ENCODE data around the gene CPN2.

Gene CPN2

DNA sequence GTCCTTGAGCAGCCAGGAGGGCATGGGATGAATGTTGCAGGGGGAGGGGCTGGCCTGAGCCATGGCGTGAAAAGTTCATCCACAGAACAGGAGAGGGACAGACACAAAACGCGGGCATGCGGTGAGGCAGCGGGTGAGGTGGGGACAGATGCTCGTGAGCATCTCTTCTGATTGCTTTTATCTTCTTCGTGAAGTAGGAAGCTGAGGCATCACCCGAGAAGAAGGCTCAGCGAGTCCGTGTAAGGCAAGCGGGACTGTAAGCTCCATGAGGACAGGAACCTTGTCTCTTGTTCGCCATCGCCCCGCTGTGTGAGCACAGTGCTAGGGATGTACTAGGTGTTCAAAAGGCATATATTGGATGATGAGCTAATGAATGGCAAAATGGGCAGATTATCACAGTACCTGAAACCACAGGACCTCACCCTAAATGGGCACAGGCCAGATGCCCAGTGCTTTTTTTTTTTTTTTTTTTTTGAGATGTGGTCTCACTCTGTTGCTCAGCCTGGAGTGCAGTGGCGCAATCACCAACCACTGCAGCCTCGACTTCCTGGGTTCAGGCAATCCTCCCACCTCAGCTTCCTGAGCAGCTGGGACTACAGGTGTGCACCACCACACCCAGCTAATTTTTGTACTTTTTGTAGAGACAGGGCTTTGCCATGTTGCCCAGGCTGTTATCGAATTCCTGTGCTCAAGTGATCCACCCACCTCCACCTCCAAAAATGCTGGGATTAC, 46.8 kb downstream of the CPN2 start:
- H3K9me3 Mint-ChIP-seq: peaks cover 12% of the 10 kb centered on the region
- H3K4me1 Mint-ChIP-seq: peaks cover 66% of the 10 kb centered on the region
- CTCF ChIA-PET: interaction anchor here (0.7 to 1.2 kb wide), 4 partner anchors 11 to 222 kb away, joined by 3 to 4 read pairs (median 4); no protein-coding TSS in a partner anchor
- H3K36me3 Mint-ChIP-seq: peaks cover 19% of the 10 kb centered on the region
- no peak overlapping the region for H3K4me3 Mint-ChIP-seq
- no peak for DNase-seq
- H3K27me3 Mint-ChIP-seq: peaks cover 6% of the 10 kb centered on the region
- no peak overlapping the region for H3K27ac Mint-ChIP-seq

GRCh38 chr3:194303749-194304148, 47.4 kb downstream of the CPN2 start:
- CTCF ChIA-PET: interaction anchor here (1.1 kb wide), 1 partner anchor 12 kb away, joined by 4 read pairs; no protein-coding TSS in a partner anchor
- DNase-seq: no peak
- Mint-ChIP-seq H3K4me1 (peaks cover 65% of the 10 kb centered on the region), H3K27ac (no peak overlapping the region), H3K36me3 (peaks cover 16% of the 10 kb centered on the region), H3K27me3 (peaks cover 11% of the 10 kb centered on the region), H3K9me3 (peaks cover 12% of the 10 kb centered on the region), H3K4me3 (no peak overlapping the region)

DNA sequence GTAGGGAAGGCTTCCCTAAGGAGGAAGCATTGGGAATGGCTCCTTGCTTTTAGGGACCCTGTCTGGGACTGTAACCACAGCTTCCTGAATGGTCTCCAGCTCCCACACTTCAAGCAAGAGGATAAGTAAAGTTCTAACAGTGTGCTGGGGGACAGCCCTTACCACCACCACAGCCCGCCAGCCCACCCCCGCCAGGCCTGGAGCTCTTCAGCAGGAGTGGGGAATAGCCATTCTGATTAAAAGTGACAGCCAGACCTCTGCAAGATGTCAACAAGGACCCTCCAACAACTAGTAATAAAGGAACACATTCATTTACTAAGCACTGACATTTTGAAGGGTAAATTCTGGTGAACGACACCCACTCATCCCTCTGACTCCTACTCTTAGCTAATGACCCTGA, 49.4 kb downstream of the CPN2 start:
- H3K36me3 Mint-ChIP-seq: peaks cover 15% of the 10 kb centered on the region
- CTCF ChIA-PET: no interaction called here
- H3K4me1 Mint-ChIP-seq: peaks cover 49% of the 10 kb centered on the region
- peak; percentile 5 for DNase-seq
- H3K27ac Mint-ChIP-seq: no peak overlapping the region
- H3K27me3 Mint-ChIP-seq: peaks cover 31% of the 10 kb centered on the region
- H3K4me3 Mint-ChIP-seq: no peak overlapping the region
- peaks cover 12% of the 10 kb centered on the region for H3K9me3 Mint-ChIP-seq

DNA sequence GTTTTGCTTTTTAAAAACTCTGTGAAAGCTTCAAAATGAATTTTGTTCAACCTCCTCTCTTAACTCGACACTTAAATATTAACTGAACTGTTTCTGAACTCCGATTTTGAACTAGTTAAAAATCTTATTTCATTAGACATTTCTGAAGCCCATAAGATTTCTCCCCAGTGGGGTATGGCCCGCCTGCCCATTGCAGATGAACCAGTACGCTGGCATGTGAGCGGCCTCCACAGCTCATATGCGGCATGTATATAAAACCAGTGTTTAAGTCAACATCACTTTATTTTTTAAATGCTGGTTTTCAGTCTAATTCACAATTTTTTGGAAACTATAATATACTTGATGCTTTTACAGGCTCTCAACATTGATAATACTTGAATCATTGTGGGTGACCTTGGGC, 50.2 kb downstream of the CPN2 start:
- Mint-ChIP-seq H3K27me3 (peaks cover 35% of the 10 kb centered on the region), H3K4me1 (peaks cover 41% of the 10 kb centered on the region), H3K4me3 (no peak overlapping the region), H3K36me3 (peaks cover 15% of the 10 kb centered on the region), H3K27ac (no peak overlapping the region), H3K9me3 (peaks cover 12% of the 10 kb centered on the region)
- DNase-seq: no peak
- CTCF ChIA-PET: no interaction called here

DNA sequence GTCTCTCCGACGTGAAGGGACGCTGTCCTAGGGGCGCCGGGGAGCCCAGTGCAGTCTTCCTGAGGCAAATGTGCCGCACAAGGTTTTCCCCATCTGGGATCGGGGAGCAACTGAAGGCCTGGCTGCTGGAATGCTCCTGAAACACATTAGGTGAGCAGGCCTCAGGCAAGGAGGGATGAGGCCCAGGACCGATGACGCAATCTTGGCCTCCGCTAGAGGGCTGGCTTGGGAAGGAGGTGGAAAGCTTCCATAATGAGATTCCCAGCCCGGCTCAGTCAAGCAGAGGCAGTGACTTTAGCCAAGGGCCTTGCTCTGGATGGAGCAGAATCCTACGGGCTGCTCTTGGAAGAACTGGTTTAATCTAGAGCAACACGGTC, 50.8 kb downstream of the CPN2 start:
- H3K36me3 Mint-ChIP-seq: peaks cover 15% of the 10 kb centered on the region
- peaks cover 36% of the 10 kb centered on the region for H3K4me1 Mint-ChIP-seq
- CTCF ChIA-PET: no interaction called here
- DNase-seq: no peak
- H3K9me3 Mint-ChIP-seq: peaks cover 12% of the 10 kb centered on the region
- H3K27ac Mint-ChIP-seq: no peak overlapping the region
- H3K4me3 Mint-ChIP-seq: no peak overlapping the region
- peaks cover 40% of the 10 kb centered on the region for H3K27me3 Mint-ChIP-seq

GRCh38 chr3:194298331-194299227, 52.5 kb downstream of the CPN2 start:
- no peak for DNase-seq
- H3K9me3 Mint-ChIP-seq: peaks cover 5% of the 10 kb centered on the region
- no peak overlapping the region for H3K4me3 Mint-ChIP-seq
- peaks cover 10% of the 10 kb centered on the region for H3K36me3 Mint-ChIP-seq
- H3K27ac Mint-ChIP-seq: no peak overlapping the region
- CTCF ChIA-PET: no interaction called here
- H3K4me1 Mint-ChIP-seq: peaks cover 31% of the 10 kb centered on the region
- H3K27me3 Mint-ChIP-seq: peaks cover 52% of the 10 kb centered on the region

DNA sequence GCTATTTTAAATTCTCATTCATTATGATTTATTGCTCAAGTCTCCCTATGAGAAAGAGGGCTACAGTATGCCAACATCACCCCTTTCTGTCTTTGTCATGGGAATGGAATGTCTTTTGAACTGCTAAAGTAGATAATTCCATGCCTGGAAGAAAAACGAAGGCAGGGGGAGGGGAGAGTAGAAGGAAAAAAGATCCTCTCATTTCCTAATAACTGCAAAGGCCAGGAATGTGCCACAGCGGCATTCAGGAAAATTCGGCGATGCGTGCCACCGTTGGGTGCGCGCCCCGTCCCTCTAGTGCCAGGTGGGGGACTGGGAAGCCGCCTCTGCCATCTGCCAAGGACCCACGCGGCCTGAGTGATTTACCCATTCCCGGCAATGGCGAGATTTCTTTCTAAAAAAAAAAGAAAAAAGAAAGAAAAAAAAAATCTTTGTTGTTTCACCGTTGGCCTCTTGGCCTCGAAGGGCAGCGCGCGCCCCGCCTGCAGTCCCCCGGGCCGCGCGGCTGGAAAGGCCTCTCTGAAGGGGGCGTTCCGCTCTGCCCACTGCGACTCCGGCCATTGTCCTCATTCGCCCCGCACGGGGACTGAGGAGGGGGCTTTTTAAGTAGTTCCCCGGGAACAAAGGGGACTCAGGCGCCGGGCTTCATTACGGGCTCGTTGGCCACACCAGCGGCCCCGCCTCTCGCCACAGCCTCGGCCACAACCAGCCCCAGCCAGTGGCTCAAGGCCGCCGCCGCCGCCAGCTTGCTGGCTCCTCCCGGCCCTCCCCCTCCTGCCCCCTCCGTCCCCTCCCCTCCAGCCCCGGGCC, 54.5 kb downstream of the CPN2 start:
- CTCF ChIA-PET: no interaction called here
- Mint-ChIP-seq H3K9me3 (peaks cover 9% of the 10 kb centered on the region), H3K4me3 (no peak overlapping the region), H3K4me1 (peaks cover 31% of the 10 kb centered on the region), H3K36me3 (peaks cover 11% of the 10 kb centered on the region), H3K27me3 (peaks cover 58% of the 10 kb centered on the region), H3K27ac (no peak overlapping the region)
- DNase-seq: no peak

DNA sequence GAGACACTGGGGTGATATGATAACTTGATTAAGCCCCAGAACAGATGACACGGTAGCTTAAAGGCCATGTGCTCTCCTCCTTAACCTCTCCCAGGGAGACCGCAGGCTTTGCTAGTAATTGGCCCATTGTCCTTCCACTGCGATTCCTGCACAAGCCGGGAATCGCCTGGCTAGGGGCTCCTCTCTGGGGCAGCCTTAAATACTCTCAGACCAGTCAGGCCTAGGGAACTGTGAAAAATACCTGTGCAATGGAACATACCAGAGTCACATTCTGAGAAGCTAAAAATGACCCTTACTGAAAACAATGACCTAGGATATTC, 56.3 kb downstream of the CPN2 start:
- no peak for DNase-seq
- Mint-ChIP-seq H3K27ac (no peak overlapping the region), H3K4me1 (peaks cover 15% of the 10 kb centered on the region), H3K36me3 (peaks cover 8% of the 10 kb centered on the region), H3K27me3 (peaks cover 52% of the 10 kb centered on the region), H3K9me3 (peaks cover 9% of the 10 kb centered on the region), H3K4me3 (no peak overlapping the region)
- CTCF ChIA-PET: no interaction called here

DNA sequence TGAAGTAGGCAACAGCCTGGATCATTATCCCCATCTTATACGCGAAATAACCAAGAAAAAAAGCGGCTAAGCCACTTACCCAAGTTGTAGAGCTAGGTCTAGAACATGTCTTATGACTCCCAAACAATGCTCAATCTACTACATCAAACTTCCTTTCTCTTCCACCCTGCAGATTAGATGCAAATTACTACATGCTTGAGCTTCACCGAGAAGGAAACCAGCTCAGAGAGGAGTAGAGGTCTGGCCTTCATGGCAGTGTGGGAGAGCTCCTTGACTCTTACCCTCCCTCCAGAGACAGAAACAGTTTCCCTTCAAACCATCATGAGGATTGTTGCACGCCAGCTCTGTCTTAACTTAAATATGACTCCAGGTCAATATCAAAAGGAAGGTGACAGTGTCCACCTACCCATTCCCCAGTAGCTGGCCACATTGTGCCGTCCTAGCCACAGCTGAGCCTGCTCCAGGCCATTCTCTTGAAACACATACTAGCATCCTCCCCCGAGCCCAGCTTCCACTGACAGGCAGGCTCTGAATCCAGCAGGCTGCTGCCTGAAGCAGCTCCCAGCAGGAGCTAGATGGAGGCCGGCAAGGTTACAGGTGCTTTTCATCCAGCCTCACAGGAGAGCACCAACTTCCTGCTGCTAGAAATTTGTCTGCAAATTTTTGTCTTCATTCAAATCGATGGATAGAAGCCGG, 56.8 kb downstream of the CPN2 start:
- Mint-ChIP-seq H3K27me3 (peaks cover 52% of the 10 kb centered on the region), H3K27ac (no peak overlapping the region), H3K4me3 (no peak overlapping the region), H3K4me1 (peaks cover 13% of the 10 kb centered on the region), H3K36me3 (peaks cover 8% of the 10 kb centered on the region), H3K9me3 (peaks cover 9% of the 10 kb centered on the region)
- no peak for DNase-seq
- CTCF ChIA-PET: no interaction called here

- Mint-ChIP-seq H3K4me1 (peaks cover 7% of the 10 kb centered on the region), H3K27ac (no peak overlapping the region), H3K9me3 (peaks cover 9% of the 10 kb centered on the region), H3K27me3 (peaks cover 46% of the 10 kb centered on the region), H3K4me3 (no peak overlapping the region), H3K36me3 (peaks cover 8% of the 10 kb centered on the region)
- CTCF ChIA-PET: no interaction called here
- DNase-seq: no peak
Observed at GRCh38 chr3:194293546-194294198, 57.5 kb downstream of the CPN2 start.

DNA sequence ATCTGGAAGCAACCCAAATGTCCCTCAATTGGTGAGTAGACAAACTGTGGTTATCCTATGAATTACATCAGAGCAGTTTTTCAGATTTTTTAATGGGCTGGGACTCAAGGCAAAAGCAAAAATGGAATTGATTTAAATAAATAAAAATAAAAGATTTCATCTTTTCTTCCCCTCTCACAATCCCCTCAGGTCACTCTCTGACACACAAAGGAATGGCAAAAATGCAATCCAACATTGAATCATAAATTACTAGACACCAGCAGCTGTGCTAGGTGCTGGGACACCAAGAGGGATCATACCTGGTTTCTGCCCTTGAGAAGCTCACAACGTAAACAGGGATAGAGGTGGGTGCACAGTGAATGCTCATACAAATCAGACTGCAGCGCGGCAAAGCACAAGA, 58.8 kb downstream of the CPN2 start:
- Mint-ChIP-seq H3K36me3 (peaks cover 8% of the 10 kb centered on the region), H3K27ac (no peak overlapping the region), H3K27me3 (peaks cover 41% of the 10 kb centered on the region), H3K9me3 (peaks cover 9% of the 10 kb centered on the region), H3K4me1 (peaks cover 3% of the 10 kb centered on the region), H3K4me3 (no peak overlapping the region)
- CTCF ChIA-PET: no interaction called here
- no peak for DNase-seq
